GM19467 (cell line): Measurements from ENCODE around the gene PTPRR.

ENCODE experiments used
- ATAC-seq: cut with Tn5 transposase; IDR thresholded peaks from one replicate; pipeline ENCODE4 v1.9.1; 2021; ENCODE audit warnings: mild to moderate bottlenecking, moderate library complexity; ENCODE audit not compliant: unreplicated experiment

PTPRR gene

DNA sequence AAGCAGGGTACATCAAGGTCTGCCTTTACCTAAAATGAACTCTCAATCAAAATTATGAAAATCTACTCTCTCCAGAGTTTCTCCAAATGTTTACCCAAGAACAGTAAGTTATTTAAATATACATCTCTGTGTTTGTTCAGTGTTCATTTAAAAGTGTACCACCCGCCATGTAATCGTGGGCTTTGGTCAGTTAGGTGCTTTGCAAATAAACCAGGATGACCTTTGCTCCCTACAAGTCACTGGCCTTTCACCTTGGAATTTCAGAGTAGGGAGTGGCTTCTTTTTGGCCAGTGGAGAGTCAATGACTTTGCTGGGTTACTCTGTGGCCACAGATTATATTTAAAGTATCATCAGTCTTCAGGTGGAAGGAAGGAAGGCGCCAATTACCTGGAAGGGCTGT, 208.7 kb downstream of the PTPRR start:
- ATAC-seq, result no peak

GRCh38 chr12:70709022-70709421, 211.5 kb downstream of the PTPRR start:
- no peak for ATAC-seq

GRCh38 chr12:70706611-70707010, 213.9 kb downstream of the PTPRR start:
- no peak for ATAC-seq

DNA sequence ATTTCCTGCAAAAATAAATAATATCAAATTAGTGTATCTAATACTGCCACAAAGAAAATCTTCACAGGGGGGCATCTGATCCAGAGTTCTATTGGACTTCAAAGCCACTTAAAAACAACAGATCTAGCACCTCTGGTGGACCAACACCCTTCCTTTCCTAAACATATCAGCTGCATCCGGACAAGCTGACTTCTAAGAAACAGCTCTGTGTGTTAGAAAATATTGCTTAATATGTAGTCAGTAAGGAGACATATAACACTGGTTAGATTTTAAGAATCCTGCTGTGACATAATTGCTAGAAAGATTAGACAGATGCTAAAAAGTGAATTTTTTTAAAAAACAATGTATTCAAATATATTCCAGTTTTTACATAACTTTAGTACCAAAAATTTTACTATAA, 222.2 kb downstream of the PTPRR start:
- ATAC-seq, result no peak

GRCh38 chr12:70695361-70696023, 225.0 kb downstream of the PTPRR start:
- no peak for ATAC-seq

DNA sequence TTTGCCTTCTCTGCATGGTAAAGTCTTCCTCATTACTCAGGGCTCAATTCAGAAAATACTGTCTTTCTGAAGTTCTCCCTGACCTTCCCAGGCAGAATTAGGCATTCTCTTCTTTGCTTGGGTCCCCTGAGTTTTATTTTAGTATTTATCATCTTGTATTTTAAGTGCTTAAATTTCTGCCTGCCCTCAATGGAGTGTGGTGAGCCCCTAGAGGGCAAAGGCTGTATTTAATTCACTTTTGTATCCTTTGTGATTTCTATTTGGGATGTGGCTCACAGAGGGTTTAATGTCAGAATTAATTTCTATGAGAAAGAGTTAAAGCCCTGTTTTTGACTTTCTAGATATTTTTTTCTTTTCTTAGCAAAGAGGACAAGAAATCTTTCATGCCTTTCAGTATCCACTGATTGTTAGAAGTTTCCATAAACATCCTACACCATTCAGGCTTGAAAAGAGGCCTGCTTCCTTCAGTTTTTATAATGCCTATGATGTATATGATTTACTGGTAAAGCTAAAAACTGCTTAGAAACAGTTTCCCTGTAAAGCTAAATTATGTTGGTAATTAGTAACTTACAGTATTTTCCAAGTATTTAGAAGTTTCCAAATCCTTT, 227.8 kb downstream of the PTPRR start:
- no peak for ATAC-seq

DNA sequence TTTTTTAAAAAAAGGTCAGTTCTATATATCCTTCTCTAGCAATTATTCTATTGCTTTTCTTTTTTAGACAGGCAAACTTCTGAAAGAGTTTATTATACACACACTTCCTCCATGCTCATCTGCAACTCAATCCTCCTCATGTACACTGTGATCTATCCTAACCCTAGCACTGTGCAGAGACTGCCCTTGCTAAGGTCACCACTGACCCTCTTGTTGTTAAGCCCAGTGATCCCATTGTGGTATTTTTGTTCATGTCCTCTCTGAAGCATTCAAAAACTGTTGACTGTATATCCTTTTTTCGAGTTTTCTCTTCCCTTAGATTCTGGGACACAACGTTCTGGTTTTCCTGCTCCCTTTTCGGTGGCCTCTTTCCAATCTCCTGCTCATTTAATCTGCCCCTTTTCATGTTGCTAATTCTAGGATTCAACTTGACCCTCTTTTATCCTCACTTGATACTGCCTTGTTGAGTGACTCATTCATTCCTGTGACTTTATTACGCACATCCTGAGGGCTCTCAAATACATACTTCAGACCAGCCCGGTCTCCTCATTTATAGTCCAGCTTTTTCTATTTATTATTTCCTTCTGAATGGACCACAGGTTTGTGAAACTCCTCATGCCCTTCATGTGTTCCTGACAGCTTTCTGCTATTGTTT, 229.4 kb downstream of the PTPRR start:
- ATAC-seq, result no peak

- no peak for ATAC-seq
Observed at GRCh38 chr12:70686907-70687306, 233.6 kb downstream of the PTPRR start.

- no peak for ATAC-seq
Observed at GRCh38 chr12:70686299-70686698, 234.2 kb downstream of the PTPRR start.

DNA sequence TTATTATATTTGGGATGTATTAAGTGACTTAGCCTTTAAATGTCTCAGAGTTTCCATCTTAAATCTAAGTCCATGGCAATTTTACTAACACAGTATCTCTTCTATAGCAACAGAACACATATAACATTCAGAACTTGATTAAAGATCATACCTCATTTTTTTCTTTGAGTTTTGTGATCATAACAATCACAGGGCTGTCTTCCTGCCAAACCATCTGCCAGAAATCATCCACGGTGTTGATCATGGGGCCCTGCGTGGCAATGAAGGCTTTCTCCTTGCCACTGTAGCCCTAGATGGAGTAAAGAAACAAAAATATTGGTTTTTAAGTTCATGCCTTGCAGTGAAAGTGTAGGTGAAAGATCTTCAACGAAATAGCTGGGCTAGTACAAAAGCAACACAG, 236.6 kb downstream of the PTPRR start:
- no peak for ATAC-seq

- no peak for ATAC-seq
Observed at GRCh38 chr12:70671698-70672097, 248.8 kb downstream of the PTPRR start.

DNA sequence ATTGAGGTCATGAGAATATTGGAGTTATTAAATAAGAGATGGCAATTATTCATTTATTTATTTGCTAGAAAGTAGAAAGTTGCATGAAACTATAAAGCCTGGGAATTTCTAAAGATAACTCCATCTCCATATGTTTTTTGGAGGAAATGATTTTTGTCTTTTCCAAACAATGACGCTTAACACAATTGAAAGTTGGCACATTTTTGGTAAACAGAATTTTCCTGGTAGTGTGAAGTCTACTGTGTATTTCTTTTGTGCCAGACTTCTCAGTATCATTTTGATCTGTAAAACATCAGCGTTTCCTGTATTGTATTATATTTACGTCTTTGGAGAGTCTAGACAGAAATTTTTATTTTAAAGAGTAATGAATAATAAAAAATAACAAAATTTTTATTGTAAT, 249.6 kb downstream of the PTPRR start:
- ATAC-seq, result no peak

DNA sequence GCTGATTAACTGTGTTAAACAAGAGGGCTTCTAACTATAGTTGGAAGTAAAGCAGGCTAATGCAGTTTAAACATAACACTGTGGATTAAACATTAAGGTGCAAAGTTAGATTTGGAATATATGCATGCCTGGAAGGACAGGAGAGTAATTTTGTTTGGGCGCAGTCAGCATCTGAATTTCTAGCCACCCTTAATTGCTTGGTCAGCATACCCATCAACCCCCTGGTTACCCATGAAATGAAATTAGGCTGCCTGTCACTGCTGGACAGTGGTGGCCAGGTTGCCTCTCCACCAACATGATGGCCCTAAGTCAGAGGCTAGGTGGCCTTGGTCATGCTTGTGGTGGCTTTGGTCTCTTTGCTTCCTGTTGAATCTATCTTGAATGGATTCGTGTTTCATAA, 253.3 kb downstream of the PTPRR start:
- ATAC-seq, result no peak

DNA sequence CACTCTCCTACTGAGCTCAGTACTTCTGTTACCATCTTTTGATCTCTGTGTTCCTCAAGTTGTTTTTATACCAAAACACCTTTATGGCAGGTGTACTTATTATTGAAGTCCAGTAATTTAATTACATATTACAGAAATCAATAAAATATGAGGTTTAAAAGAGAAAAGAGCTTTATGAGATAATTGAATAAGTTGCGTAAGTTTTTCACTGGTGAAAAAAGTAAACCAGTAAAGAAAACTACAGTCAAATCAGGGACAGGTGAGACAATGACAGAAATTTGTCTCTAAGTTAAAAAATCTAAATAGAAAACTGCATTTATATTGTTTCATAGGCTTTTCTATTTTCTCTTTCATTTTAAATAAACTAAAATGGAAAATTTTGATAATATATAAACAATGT, 254.2 kb downstream of the PTPRR start:
- ATAC-seq, result no peak

DNA sequence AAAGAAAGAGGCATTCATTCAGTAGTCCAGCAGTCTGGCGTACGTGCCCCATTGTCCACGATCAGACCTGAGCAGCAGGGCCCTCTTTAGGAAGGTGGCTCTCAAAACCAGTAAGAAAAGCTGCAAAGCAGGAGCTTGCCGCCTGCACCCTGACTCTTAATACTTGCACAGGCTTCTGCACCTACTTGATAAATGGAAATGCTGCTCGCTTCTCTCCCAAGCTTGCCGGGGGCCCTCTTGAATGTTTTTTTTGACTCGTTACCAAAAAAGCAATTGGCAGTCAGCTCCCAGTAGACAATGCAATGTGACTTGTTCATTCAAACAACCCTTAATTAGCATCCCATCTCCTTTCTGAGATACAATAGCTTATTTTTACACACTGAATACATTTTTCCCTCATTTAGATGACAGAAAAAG, 256.1 kb downstream of the PTPRR start:
- no peak for ATAC-seq

GRCh38 chr12:70663838-70664237, 256.7 kb downstream of the PTPRR start:
- ATAC-seq, result no peak

DNA sequence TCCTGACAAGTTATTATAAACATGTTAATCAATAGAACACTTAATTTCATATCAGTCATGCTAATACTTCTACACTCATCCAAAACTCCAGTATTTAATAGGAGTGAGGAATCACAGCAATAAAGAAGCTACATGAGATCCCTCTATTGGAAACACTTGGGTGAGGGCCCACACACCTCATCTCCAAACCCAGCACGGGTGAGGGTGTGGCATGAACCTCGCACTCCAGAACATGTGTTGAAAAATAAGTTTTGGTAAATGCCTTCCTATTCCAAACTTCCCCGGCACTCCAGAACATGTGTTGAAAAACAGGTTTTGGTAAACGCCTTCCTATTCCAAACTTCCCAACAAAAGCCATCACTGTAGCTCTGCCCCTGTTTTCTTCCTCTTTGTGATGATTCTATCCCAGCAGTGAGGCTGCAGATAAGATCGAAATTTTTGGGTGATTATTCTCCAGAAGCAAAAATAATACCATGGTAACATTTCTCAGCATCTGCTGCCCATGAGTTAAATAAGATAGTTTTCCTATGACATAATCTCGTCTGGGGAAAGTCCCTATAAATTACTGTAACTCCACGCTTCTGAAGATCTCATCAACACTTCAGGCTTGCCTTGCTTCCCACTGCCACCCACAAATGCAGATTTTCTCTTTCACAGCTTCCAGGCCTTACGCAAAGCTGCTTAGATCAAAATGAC, 258.9 kb downstream of the PTPRR start:
- no peak for ATAC-seq

DNA sequence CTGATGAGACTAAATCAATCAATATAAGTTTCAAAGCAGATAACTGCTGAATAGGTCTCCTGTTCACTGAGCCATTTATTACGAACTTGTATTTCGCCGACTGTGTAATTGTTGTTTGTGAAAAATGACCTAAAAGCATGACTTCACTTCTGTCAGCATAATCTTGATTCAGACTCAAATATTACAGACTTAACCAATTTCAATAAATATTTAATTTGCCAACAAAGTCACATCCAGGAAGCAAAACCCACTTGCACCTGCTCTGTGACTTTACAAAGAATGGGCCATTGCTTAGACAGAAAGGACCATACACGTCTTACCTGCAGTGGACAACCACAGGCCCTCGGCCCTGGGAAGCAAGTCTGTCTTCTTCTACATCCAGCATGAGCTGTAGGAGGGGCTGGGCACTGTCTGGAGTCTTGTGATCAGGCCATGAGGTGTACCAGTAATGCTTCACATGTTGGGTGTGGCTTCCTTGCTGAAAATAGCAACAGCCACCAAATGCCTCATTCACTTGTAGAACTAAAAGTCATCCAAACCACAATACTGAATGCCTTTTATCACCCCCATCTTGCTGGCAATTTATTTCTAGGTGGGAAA, 259.8 kb downstream of the PTPRR start:
- ATAC-seq, result no peak

DNA sequence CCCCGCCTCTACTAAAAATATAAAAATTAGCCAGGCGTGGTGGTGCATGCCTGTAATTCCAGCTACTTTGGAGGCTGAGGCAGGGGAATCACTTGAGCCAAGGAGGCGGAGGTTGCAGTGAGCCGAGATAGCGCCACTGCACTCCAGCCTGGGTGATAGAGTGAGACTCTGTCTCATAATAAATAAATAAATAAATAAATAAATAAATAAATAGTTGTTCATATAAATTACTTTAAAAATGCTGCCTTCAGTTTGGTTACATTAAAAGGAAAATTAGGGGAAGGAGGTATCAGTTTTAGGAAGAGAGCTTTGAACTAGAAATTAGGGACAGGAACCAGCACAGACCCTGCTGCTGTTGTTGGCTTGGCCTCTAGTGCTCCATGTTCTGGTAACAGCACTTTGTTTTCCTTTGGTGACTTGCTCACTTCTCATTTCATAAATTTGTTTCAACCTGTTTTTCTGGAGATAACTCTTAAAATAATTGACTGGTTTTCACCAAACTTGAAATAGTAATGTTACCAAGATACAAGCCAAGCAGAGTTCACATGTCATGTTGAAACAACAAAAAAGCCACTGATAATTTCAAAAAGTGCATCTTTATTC, 260.4 kb downstream of the PTPRR start:
- ATAC-seq, result no peak

DNA sequence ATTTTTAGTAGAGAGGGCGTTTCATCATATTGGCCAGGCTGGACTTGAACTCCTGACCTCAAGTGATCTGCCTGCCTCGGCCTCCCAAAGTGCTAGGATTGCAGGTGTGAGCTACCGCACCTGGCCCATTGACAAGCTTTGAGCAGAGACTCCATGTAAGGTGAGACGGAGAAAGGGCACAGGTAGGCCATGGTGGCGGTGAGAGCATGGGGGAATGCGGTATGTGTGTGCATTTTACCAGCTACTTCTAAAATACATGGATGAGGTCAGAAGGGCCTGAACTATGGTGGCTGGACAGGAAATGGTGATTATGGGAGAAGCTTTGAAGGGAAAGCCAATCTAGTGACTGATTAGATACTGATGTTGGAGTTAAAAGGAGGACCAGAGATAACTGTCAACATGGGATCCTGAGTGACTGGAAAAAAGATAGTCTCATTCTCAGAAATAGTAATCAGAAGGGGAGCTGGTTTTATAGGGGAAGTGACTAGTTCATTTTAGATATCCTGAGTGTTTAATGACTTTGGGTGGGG, 261.4 kb downstream of the PTPRR start:
- no peak for ATAC-seq
